Upper lobe of left lung (tissue), 6 donors: ENCODE results near the gene ADRA2C. TPM values are rescaled to one million over a fixed set of nuclear protein-coding genes. Genes with fewer than 3 reads are reported as not detected.

ENCODE experiments used
- ATAC-seq, 2 donors: fragments of 200-7000 bp; cut with Tn5 transposase; one replicate each; pipeline ENCODE4 v1.9.1; 2022; ENCODE audit warnings: mild to moderate bottlenecking in 2 of 2, moderate library complexity in 2 of 2; ENCODE audit not compliant: low FRiP score in 2 of 2
- DNase-seq, 2 donors: peaks; one replicate each; pipeline ENCODE4 v3.0.0-alpha.2; 2019 to 2020
- H3K27ac ChIP-seq, 4 donors: fragments of 200-600 bp; sonication (generic); one replicate each; pipeline ENCODE4 v1.5.1; 2016 to 2019
- H3K27me3 ChIP-seq, 4 donors: fragments of 200-600 bp; sonication (generic); one replicate each; pipeline ENCODE4 v1.5.1; 2017 to 2019
- H3K36me3 ChIP-seq, 4 donors: fragments of 200-600 bp; sonication (generic); one replicate each; pipeline ENCODE4 v1.5.1; 2016 to 2019
- H3K4me1 ChIP-seq, 4 donors: fragments of 200-600 bp; sonication (generic); one replicate each; pipeline ENCODE4 v1.5.1; 2018 to 2019
- H3K4me3 ChIP-seq, 4 donors: fragments of 200-600 bp; sonication (generic); one replicate each; pipeline ENCODE4 v1.5.1; 2017 to 2019; ENCODE audit warnings: mild to moderate bottlenecking in 2 of 4, moderate library complexity in 1 of 4
- H3K9me3 ChIP-seq, 4 donors: fragments of 200-600 bp; sonication (generic); one replicate each; pipeline ENCODE4 v1.5.1; 2018 to 2019
- CTCF ChIP-seq, 6 experiments: fragments of 450-650 bp in 4 of 6; fragments of 200-600 bp in 2 of 6; sonication (generic) in 2 of 6; IDR thresholded peaks; one replicate each; pipeline ENCODE4 v1.5.1; 2016 to 2019; ENCODE audit warnings: antibody characterized with exemption in 6 of 6
- EP300 ChIP-seq, 4 donors: sonication (generic); formaldehyde crosslinking; IDR thresholded peaks; one replicate each; pipeline ENCODE4 v1.5.1; 2017; ENCODE audit warnings: antibody characterized with exemption in 4 of 4, control low read depth in 2 of 4
- POLR2A ChIP-seq, 4 donors: fragments of 450-650 bp; IDR thresholded peaks; one replicate each; pipeline ENCODE4 v1.5.1; 2016 to 2017; ENCODE audit warnings: antibody characterized with exemption in 4 of 4, mild to moderate bottlenecking in 2 of 4
- POLR2AphosphoS5 ChIP-seq, 2 donors: sonication (generic); formaldehyde crosslinking; IDR thresholded peaks; one replicate each; pipeline ENCODE4 v1.5.1; 2017; ENCODE audit warnings: antibody characterized with exemption in 2 of 2
- WGBS, 2 donors: methylation state at CpG; one replicate each; pipeline ENCODE4 v1.1.5; 2017 to 2018; 5-methylcytosine and 5-hydroxymethylcytosine counted together
- total RNA-seq, 6 donors: library from RNA; depleted of rRNA in 4 of 6; stranded (reverse); fragments of >200 nt in 4 of 6; gene quantifications; one replicate each; pipeline versions ENCODE4 v1.1.0 to v1.2.1, GENCODE V29; 2016 to 2021
- donor health status: DM: no; HTN: no; CAD: no; lungs with moderate emphysema.
- donor health status: DM: no; HTN: yes; CAD: no; lungs with severe emphysema.

The ADRA2C gene
- total RNA-seq, 6 donors from 2014 or later, result 1.2 to 6.3 (median 2.2) TPM

- ATAC-seq (no peak), DNase-seq (no peak)
- Histone ChIP-seq H3K4me1 (no peaks in the 10 kb centered on the region), H3K27ac (no peak overlapping the region), H3K27me3 (peaks cover 0 to 8% (median 0%) of the 10 kb centered on the region in 4 donors), H3K9me3 (no peaks in the 10 kb centered on the region), H3K4me3 (no peak overlapping the region), H3K36me3 (no peaks in the 10 kb centered on the region)
- no peak for TF ChIP-seq POLR2A (IDR thresholded peaks at IDR 0.05)
- TF ChIP-seq POLR2AphosphoS5 (IDR thresholded peaks at IDR 0.05), result no peak
- TF ChIP-seq CTCF (IDR thresholded peaks at IDR 0.05), result no peak
- no peak for TF ChIP-seq EP300 (IDR thresholded peaks at IDR 0.05)
- WGBS, 2 donors, result 74 to 80% methylated on average over 8 to 17 of the region's 17 CpGs
Measured at GRCh38 chr4:3773552-3774001, 7.4 kb downstream of the ADRA2C start.

GRCh38 chr4:3774253-3774883 lies 8.2 kb downstream of the ADRA2C start:
- Histone ChIP-seq H3K27ac (no peak overlapping the region), H3K4me1 (no peaks in the 10 kb centered on the region), H3K27me3 (peaks cover 0 to 8% (median 0%) of the 10 kb centered on the region in 4 donors), H3K36me3 (no peaks in the 10 kb centered on the region), H3K4me3 (no peak overlapping the region), H3K9me3 (no peaks in the 10 kb centered on the region)
- WGBS, 2 donors, result 76 to 77% methylated on average over 18 to 19 of the region's 19 CpGs
- no peak for TF ChIP-seq POLR2AphosphoS5 (IDR thresholded peaks at IDR 0.05)
- TF ChIP-seq CTCF (IDR thresholded peaks at IDR 0.05), result no peak
- no peak for TF ChIP-seq POLR2A (IDR thresholded peaks at IDR 0.05)
- TF ChIP-seq EP300 (IDR thresholded peaks at IDR 0.05), result no peak
- DNase-seq (no peak), ATAC-seq (no peak)

- TF ChIP-seq POLR2A (IDR thresholded peaks at IDR 0.05), result no peak
- no peak for TF ChIP-seq CTCF (IDR thresholded peaks at IDR 0.05)
- TF ChIP-seq POLR2AphosphoS5 (IDR thresholded peaks at IDR 0.05), result no peak
- no peak for TF ChIP-seq EP300 (IDR thresholded peaks at IDR 0.05)
- DNase-seq, result no peak
- no peaks in the 10 kb centered on the region for H3K36me3 ChIP-seq
- no peak overlapping the region for H3K4me3 ChIP-seq
- H3K4me1 ChIP-seq, result no peaks in the 10 kb centered on the region
- H3K9me3 ChIP-seq, result no peaks in the 10 kb centered on the region
- ATAC-seq, result no peak
- no peak overlapping the region for H3K27ac ChIP-seq
- 53 to 55% methylated on average over 16 of the region's 16 CpGs for WGBS, 2 donors
- peaks cover 0 to 8% (median 0%) of the 10 kb centered on the region in 4 donors for H3K27me3 ChIP-seq
Measured at GRCh38 chr4:3775005-3775404, 8.8 kb downstream of the ADRA2C start.

GRCh38 chr4:3775576-3775975 lies 9.4 kb downstream of the ADRA2C start:
- WGBS, 2 donors, result 58 to 100% methylated on average over 1 to 4 of the region's 4 CpGs
- TF ChIP-seq EP300 (IDR thresholded peaks at IDR 0.05) (no peak), POLR2AphosphoS5 (IDR thresholded peaks at IDR 0.05) (no peak), POLR2A (IDR thresholded peaks at IDR 0.05) (no peak), CTCF (IDR thresholded peaks at IDR 0.05) (no peak)
- H3K27me3 ChIP-seq, result peaks cover 0 to 6% (median 0%) of the 10 kb centered on the region in 4 donors

More at GRCh38 chr4:3775576-3775975, 9.4 kb downstream of the ADRA2C start:
- no peak for ATAC-seq
- no peak for DNase-seq
- H3K4me1 ChIP-seq, result no peaks in the 10 kb centered on the region
- no peaks in the 10 kb centered on the region for H3K36me3 ChIP-seq
- no peak overlapping the region for H3K4me3 ChIP-seq
- H3K9me3 ChIP-seq, result no peaks in the 10 kb centered on the region
- H3K27ac ChIP-seq, result no peak overlapping the region
